Posterior cingulate gyrus (tissue), 11 donors: ENCODE results near the gene ZNF441.
"Not testable (repeated sequence)": the region's sequence is repeated elsewhere in the genome, so short reads cannot be mapped to it uniquely, and the experiment has no call there.

Source experiments
- DNase-seq, 10 donors: peaks; one replicate each; pipeline versions ENCODE4 v3.0.0 to v3.0.0-alpha.2; 2020 to 2021; ENCODE audit warnings: mixed read lengths in 3 of 10
- intact Hi-C: fragments of 100-400 bp; cut with DNase I; formaldehyde crosslinking; loops from one replicate; pipeline ENCODE4 v1.15.1; 2023

ZNF441 gene

DNA sequence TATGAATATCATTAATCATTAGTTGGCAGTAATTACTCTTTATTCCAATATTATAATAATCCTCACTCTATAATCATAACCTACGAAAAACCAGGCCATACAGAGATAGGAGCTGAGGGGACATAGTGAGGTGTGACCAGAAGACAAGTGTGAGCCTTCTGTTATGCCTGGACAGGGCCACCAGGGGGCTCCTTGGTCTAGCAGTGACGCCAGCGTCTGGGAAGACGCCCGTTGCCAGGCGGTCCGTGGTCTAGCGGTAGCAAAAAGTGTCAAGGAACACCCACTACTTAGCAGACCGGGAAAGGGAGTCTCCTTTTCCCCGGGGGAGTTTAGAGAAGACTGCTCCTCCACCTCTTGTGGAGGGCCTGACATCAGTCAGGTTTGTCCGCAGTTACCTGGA lies 4.7 kb downstream of the ZNF441 start:
- DNase-seq, intact Hi-C loops: not testable (repeated sequence)

DNA sequence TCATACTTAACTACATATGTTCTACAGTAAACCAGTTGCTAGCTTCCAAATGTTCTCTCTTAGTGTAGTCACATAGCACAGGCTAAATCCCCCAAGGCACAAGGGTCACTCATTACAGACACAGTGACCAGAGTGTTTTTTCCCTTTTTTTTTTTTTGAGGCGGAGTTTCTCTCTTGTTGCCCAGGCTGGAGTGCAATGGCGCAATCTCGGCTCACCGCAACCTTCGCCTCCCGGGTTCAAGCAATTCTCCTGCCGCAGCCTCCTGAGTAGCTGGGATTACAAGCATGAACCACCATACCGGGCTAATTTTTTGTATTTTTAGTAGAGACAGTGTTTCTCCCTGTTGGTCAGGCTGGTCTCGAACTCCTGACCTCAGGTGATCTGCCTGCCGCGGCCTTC lies 9.9 kb downstream of the ZNF441 start:
- not testable (repeated sequence) for DNase-seq

GRCh38 chr19:11780431-11781020 lies 13.7 kb downstream of the ZNF441 start:
- intact Hi-C loops, result loop anchor here (10.0 kb wide), 1 partner anchor 106 kb away; no protein-coding TSS in a partner anchor
- no peak for DNase-seq

More for the DNA sequence above, 9.9 kb downstream of the ZNF441 start:
- intact Hi-C loops, result not testable (repeated sequence)

DNA sequence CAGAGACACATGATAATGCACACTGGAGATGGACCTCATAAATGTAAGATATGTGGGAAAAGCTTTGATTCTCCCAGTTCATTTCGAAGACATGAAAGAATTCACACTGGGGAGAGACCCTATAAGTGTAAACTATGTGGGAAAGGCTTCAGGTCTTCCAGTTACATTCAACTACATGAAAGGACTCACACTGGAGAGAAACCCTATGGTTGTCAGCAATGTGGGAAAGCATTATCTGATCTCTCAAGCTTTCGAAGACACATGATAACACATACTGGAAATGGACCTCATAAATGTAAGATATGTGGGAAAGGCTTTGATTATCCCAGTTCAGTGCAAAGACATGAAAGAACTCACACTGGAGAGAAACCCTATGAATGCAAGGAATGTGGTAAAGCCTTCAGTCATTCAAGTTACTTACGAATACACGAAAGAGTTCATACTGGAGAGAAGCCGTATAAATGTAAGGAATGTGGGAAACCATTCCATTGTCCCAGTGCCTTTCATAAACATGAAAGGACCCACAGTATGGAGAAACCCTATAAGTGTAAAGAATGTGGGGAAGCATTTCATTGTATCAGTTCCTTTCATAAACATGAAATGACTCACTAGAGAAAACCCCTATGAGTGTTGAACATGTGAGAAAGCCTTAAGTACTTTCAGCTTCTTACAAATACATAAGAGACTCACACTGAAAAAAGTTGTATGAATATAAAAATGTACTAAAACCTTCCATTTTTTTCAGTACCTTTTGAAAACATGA lies 14.7 kb downstream of the ZNF441 start:
- no peak for DNase-seq
- intact Hi-C loops, result loop anchor here (10.0 kb wide), 1 partner anchor 107 kb away; no protein-coding TSS in a partner anchor

DNA sequence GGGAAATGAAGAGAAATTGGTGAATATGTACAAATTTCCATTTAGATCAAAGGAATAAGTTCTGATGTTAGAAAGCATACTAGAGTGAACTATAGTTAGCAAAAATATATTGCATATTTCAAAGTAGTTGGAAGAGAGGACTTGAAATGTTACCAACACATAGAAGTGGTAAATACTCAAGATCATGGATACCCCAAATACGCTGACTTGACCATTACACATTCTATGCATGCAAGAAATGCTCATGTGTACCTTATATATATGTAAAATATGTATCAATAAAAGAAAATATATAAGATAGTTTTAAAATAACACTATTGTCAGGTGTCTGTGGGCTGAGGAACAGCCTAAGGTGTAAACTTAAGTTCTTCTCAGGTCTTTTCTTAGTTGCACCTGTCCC lies 17.0 kb downstream of the ZNF441 start:
- intact Hi-C loops, result loop anchor here (10.0 kb wide), 1 partner anchor 109 kb away; no protein-coding TSS in a partner anchor
- no peak for DNase-seq

DNA sequence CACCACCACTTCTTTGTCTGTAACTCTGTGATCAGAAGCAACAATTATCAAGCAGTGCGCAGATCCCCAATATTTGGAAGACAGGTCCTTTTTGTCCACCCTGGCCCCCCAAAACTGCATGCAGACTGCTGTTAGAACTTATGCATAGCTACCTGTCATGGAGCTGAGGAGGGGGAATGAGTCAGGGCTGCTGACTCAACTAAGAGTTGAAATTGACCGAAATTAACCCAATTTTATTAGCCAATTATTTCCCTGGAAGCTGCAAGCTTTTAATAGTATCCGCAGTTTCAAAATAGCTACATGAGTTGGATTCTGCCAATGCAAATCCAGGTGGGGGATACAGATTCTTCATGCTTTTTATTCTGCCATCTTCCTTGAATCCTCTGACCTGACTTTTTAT lies 17.6 kb downstream of the ZNF441 start:
- no peak for DNase-seq
- intact Hi-C loops, result loop anchor here (10.0 kb wide), 1 partner anchor 110 kb away; no protein-coding TSS in a partner anchor

DNA sequence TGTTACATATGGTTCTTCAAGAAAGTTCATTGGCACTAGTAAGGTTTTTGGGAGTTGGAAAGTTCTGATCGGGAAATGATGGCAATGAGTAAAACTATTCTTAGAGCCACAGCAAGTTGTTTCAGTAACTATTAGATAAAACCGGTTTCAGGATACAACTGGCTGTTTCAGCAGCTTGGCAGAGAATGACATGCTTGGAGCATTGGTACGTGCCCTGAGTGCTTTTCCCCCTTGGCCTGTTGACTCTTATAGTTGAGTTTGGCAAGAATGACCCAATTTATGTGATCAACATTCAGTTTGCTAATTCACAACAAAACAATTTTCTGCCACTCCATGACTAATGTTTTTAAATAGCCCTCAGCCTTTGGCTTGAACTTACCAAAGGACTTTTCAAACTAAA lies 20.7 kb downstream of the ZNF441 start:
- intact Hi-C loops, result loop anchor here (10.0 kb wide), 1 partner anchor 113 kb away; no protein-coding TSS in a partner anchor
- DNase-seq, result no peak

DNA sequence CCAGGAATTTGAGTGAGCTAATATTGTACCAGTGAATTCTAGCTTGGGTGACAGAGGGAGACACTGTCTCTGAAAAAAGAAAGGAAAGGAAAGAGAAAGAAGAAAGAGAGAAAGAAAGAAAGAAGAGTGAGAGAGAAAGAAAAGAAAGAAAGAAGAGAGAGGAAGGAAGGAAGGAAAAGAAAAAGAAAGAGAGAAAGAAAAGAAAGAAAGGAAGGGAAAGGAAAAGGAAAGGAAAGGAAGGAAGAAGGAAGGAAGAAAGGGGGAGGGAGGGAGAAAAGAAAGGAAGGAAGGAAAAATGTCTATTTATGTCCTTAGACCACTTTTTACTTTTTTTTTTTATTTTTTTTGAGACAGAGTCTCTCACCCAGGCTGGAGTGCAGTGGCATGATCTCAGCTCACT lies 26.1 kb downstream of the ZNF441 start:
- intact Hi-C loops, result no loop called here
- DNase-seq, result no peak

- DNase-seq, result peak; percentile 42 to 96 (median 76)
- intact Hi-C loops, result loop anchor here (2.0 to 5.0 kb wide), 5 partner anchors 15 to 345 kb away; partner anchors contain the start of genes ZNF20 and ZNF69
Measured at GRCh38 chr19:11797491-11797890, 30.7 kb downstream of the ZNF441 start.

DNA sequence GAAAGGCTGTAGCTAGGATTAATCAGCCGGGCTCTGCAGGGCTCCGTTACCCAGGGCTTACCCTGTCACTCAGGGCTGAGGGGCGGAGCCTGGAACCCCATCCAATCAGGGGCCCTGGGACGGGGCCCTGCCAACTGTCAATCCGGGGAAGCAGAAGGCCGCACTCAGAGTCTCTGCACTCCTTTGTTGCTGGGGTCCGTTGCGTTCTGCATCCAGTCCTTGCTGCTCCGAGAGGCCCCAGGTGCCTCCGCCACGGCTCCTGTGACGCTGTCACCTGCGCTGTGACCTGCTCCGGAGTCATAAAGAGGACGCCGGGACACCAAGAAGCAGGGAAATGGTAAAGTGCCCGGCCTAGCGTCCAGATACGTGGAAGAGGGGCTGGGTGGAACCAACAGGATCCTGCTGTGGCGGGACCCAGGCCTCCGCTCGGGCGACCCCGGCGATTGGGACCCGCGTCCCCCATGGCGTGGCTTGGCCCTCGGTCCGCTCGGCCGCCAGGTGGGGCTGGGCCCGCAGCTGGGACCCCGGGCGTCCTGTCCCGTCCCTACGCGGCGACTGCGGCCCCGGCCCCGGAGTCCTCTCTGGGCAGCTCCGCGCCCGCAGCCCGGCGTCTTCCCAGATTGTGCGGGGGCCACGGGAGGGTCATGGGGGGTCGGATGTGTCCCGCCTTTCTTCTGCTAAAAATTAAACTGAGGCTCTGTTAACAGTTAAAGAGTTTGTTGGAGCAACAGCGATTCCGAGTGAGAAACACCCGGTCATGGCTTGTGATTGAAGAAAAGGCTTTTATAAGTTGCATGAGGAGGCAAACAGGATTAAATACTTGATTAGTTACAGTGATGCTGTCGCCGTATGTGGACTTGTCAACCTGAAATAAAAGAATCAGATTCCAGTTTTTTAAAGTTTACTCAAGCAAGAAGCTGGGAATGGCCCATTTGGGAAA lies 31.9 kb downstream of the ZNF441 start, which contains the start of gene ZNF491:
TSS of gene ZNF491 (plus strand) at position 133 of the 940 bp plus-strand sequence. CDS start 7,431 bp downstream, outside the sequence.
- DNase-seq, result peak; percentile 84 to 99 (median 94)
- intact Hi-C loops, result loop anchor here (5.0 kb wide), 3 partner anchors 89 to 344 kb away; partner anchors contain the start of genes ZNF20 and ZNF69

GRCh38 chr19:11806354-11807098 lies 39.7 kb downstream of the ZNF441 start:
- intact Hi-C loops, result no loop called here
- no peak for DNase-seq

- no peak for DNase-seq
- intact Hi-C loops, result no loop called here
Measured at GRCh38 chr19:11807099-11807380, 40.2 kb downstream of the ZNF441 start.

GRCh38 chr19:11813703-11814028 lies 46.9 kb downstream of the ZNF441 start:
- intact Hi-C loops, result loop anchor here (2.0 kb wide), 1 partner anchor 17 kb away; no protein-coding TSS in a partner anchor
- peak in 4 of 10 donors; percentile 10 to 80 (median 15) for DNase-seq

DNA sequence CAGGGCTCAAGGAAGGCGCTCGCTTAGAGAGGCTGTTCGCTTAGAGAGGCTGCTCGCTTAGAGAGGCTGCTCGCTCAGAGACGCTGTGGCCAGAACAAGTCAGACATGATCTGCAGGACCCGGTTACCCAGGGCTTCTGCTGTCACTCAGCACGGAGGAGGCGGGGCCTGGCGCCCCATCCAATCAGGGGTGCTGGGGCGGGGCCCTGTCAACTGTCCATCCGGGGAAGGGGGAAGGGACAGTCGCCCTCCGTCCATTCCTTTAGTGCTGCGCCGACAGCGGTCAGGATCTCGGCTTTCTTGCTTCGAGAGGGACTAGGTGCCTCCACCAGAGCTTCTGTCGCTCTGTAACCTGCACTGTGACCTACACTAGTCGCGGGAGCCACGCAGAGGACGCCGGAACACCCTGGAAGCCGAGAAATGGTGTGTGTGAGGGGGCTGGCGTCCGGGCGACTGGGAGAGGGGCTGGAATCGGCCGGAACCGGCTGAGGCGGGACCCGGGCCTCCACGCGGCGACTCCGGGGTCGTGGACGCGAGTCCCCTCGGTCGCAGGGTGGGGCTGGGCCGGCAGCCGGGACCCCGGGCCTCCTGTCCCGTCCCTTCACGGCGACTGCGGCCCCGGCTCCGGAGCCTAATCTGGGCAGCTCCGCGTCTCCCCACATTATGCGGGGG lies 47.4 kb downstream of the ZNF441 start, which contains the start of gene ZNF440:
TSS of gene ZNF440 (plus strand) at position 245 of the 671 bp plus-strand sequence. CDS start at position 420, 175 bp downstream.
- DNase-seq, result peak; percentile 94 to 100 (median 98)
- intact Hi-C loops, result no loop called here

GRCh38 chr19:11814700-11815035 lies 47.9 kb downstream of the ZNF441 start:
- intact Hi-C loops, result no loop called here
- DNase-seq, result no peak

DNA sequence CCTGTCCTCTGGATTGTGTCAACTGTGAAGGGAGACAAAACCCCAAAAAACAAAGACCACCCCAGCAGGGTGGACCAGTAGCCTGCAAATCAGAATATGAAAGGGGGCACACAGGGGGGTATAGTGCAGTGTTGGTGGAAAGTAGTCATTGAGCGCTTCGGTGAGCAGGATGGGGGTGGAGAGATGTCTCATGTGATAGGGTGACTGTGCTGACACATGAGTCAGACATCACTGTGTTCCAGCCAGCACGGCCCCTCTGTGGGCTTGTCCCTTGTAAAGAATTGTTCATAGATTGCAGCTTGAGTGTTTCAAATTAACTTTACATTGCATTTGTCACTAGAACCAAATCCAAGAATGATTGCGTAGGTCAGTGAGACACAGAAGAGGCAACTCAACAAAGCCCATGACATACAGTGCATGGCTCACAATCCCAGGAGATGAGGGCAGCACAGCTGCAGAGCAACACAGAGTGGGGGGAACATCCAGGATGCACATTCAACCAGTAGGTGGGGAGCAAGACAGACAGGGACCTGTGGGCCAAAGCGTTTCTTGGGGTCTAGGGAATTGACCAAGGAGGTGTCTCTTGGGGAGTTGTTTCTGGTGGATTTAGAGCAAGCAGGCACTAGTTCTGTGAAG lies 54.8 kb downstream of the ZNF441 start:
- no peak for DNase-seq
- intact Hi-C loops, result no loop called here

- DNase-seq, intact Hi-C loops: not testable (repeated sequence)
Measured at GRCh38 chr19:11828957-11829876, 62.4 kb downstream of the ZNF441 start.
